ENCODE data around the gene FAM8A1.

FAM8A1 gene

DNA sequence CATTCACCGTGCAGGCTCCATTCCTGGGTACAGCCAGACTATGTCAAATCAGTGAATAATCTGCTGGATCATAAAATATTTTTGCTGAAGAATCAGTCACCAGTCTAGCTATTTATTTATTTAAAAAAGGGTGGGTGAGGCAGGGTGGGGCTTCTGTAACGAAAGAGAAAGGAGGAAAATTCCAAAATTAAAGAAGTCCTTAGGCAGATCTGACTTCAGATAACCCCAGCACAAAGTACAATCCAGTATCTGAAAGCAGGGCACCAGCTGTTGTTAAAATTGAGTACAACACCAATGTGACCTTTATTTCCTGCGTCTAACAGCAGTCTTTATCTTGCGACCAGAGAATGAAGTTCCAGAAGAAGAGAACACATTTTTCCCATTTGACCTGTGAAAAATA, 15.7 kb downstream of the FAM8A1 start:
- no peak for TF ChIP-seq JUND (IDR thresholded peaks at IDR 0.05; ENCODE audit: low read depth)
- in situ Hi-C loops (cut with HindIII; ENCODE audit: low pct_unique_long_range_greater_than_20kb, low sequenced_read_pairs), result no loop called here
- no peak for DNase-seq (ENCODE audit: low read depth in 1 of 2, low spot score in 1 of 2)

DNA sequence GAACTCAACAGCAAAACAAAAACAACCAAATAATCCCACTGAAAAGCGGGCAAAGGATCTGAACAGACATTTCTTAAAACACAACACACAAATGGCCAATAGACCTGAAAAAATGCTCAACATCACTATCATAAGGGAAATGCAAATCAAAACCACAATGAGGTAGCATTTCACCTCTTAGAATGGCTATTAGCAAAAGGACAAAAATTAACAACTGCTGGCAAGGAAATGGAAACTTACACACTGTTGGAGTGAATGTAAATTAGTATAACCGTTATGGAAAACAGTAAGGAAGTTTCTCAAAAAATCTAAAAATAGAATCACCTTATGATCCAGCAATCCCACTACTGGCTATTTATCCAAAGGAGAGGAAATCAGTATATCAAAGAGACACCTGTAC, 20.9 kb downstream of the FAM8A1 start:
- DNase-seq (ENCODE audit: low read depth in 1 of 2, low spot score in 1 of 2), result no peak
- no peak for TF ChIP-seq JUND (IDR thresholded peaks at IDR 0.05; ENCODE audit: low read depth)
- in situ Hi-C loops (cut with HindIII; ENCODE audit: low pct_unique_long_range_greater_than_20kb, low sequenced_read_pairs), result no loop called here

DNA sequence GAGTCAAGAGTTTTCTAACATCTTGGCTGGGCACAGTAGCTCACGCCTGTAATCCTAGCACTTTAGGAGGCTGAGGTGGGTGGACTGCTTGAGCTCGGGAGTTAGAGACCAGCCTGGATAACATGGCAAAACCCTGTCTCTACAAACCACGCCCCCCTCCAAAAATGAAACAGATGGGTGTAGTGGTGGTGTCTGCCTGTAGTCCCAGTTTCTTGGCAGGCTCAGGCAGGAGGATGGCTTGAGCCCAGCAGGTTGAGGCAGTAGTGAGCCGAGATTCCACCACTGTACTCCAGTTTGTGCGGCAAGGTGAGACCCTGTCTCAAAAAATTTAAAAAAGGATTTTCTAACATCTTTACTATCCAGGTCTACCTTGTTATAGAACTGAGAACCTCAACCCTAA, 22.0 kb downstream of the FAM8A1 start:
- no peak for DNase-seq (ENCODE audit: low read depth in 1 of 2, low spot score in 1 of 2)

DNA sequence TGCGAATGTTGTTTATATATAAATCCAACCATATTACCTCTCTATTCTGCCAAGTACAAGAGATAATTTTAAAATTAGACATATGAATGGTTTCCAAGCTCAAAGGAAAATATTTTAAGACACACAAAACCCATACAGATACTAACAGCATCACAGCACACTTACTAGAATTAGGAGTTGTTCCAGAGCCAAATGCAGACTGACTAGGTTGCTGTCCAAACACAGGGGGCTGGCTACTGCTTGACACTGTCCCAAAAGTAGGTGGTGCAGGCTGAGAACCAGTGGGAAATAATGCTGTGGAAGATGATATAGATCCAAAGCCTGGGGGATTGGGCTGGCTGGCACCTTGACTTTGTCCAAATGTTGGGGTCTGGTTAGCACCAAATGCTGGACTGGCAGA, 24.3 kb downstream of the FAM8A1 start:
- no peak for DNase-seq (ENCODE audit: low read depth in 1 of 2, low spot score in 1 of 2)
- no peak for TF ChIP-seq JUND (IDR thresholded peaks at IDR 0.05; ENCODE audit: low read depth)
- in situ Hi-C loops (cut with HindIII; ENCODE audit: low pct_unique_long_range_greater_than_20kb, low sequenced_read_pairs), result no loop called here

More for the DNA sequence above, 22.0 kb downstream of the FAM8A1 start:
- TF ChIP-seq JUND (IDR thresholded peaks at IDR 0.05; ENCODE audit: low read depth), result no peak
- in situ Hi-C loops (cut with HindIII; ENCODE audit: low pct_unique_long_range_greater_than_20kb, low sequenced_read_pairs), result no loop called here

DNA sequence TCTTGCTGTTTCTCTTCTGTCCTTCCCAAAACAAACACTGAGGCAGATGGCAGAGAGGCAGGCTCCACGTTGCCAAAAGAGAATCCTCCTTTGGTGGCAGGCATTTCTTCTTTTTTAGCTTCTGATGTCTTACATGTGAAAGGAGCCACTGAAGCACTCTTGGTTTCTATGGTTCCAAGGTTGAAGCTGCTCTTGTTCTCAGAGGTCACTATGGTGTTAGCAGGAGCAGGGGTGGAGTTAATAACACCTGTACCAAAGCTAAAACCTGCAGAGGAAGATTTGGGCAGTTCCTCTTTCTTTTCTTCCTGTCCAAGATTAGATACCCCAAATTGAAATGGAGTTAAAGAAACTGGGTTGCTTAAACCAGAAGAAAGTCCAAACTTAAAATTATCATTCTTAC, 28.8 kb downstream of the FAM8A1 start:
- no peak for DNase-seq (ENCODE audit: low read depth in 1 of 2, low spot score in 1 of 2)
- TF ChIP-seq JUND (IDR thresholded peaks at IDR 0.05; ENCODE audit: low read depth), result no peak
- in situ Hi-C loops (cut with HindIII; ENCODE audit: low pct_unique_long_range_greater_than_20kb, low sequenced_read_pairs), result no loop called here

DNA sequence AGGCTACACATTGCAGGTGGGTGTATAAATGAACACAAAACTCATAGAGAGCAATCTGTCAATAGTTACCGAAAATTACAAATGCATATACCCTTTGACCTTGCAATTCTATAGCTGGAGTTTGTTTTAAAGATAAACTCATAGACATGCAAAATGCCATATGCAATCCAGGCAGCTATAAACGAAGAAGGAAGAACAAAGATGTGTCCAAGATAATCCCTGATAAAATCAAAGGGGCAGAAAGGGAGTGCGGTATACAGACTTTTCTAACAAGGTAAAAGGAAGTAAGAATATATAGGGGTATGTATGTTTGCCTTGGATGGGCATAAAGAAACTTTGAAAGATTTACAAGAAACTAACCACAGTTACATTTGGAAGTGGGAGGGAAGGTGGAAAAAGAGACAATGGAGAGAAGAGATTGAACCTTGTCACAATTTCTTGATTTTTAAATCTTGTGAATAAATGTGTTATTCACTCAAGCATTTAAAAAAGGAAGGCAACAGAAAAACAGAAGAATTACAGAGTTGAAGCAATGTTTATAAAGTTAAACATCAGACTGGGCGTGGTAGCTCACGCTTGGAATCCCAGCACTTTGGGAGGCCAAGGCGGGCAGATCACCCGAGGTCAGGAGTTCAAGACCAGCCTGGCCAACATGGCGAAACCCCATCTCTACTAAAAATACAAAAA, 29.9 kb downstream of the FAM8A1 start:
- no peak for TF ChIP-seq JUND (IDR thresholded peaks at IDR 0.05; ENCODE audit: low read depth)
- no peak for DNase-seq (ENCODE audit: low read depth in 1 of 2, low spot score in 1 of 2)
- in situ Hi-C loops (cut with HindIII; ENCODE audit: low pct_unique_long_range_greater_than_20kb, low sequenced_read_pairs), result no loop called here

DNA sequence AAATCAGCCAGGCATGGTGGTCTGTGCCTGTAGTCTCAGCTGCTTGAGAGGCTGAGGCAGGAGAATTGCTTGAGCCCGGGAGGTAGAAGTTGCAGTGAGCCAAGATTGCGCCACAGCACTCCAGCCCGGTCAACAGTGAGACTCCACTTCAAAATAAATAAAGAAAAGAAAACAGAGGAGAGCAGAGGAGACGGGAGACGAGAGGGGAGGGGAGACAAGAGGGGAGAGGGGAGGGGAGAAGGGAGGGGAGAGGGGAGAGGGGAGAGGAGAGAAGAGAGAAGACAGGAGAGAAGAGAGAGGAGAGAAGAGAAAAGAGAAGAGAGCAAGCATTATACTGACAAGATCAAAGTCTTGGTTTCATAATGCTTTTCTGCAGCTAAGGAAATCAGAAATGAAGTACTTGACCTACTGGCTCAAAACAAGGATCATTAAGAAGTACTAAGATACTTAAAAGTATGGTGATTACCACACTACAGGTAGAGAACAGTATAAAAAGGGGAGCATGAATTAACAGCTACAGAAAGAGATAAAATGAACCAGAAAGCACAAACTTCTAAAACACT, 30.5 kb downstream of the FAM8A1 start:
- in situ Hi-C loops (cut with HindIII; ENCODE audit: low pct_unique_long_range_greater_than_20kb, low sequenced_read_pairs), result no loop called here
- no peak for DNase-seq (ENCODE audit: low read depth in 1 of 2, low spot score in 1 of 2)
- TF ChIP-seq JUND (IDR thresholded peaks at IDR 0.05; ENCODE audit: low read depth), result no peak

DNA sequence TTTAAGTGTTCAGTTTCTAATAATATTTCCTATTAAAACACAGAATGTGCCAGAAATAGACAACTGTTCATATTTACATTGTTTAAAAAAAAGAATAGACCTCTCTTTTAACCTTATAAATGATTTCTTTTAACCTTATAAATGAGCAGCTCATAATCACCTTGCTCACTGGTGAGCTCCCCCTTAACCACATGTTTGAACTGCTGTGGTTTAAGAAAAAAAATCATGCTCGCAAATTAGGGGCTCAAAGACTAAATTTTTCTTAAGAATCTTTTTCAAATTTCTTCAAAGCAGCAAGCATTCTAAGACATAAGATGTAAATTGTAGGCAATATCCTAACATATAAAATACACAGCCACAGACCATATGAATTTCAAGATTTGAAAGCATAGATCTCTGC, 32.8 kb downstream of the FAM8A1 start:
- DNase-seq (ENCODE audit: low read depth in 1 of 2, low spot score in 1 of 2), result no peak
- TF ChIP-seq JUND (IDR thresholded peaks at IDR 0.05; ENCODE audit: low read depth), result no peak
- in situ Hi-C loops (cut with HindIII; ENCODE audit: low pct_unique_long_range_greater_than_20kb, low sequenced_read_pairs), result no loop called here

DNA sequence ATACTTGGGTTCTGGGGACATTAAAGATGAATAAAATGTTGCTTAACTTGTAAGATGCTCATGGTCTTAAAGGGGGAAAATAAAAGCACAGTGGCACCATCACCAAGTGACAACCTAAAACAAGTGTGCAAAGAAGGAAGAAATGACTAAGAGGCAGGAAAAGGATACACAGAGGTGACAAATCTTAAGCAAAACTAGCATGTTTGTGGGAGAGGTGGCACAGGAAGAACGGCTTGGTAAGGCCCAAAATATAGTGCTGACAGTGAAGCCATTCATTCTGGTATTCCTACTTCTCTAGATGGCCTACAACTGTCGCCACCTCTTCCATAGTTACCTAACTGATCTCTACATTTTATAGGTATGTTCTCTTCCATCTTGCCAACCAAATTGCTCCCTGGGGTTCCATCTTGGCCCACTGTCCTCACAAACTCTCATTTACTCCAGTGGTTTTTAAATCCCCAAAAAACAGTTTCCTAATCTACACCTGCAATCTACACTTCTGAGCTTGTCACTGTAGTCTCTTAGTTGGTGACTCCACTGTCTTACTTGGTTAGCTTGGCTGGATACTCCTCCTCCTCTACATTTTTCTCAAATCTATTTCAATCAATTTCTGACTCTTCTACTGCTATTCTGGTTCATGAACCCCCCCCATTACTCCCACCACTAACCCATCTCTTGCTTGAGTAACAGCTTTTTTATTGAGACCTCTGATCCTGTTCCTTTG, 33.5 kb downstream of the FAM8A1 start:
- no peak for TF ChIP-seq JUND (IDR thresholded peaks at IDR 0.05; ENCODE audit: low read depth)
- no peak for DNase-seq (ENCODE audit: low read depth in 1 of 2, low spot score in 1 of 2)
- in situ Hi-C loops (cut with HindIII; ENCODE audit: low pct_unique_long_range_greater_than_20kb, low sequenced_read_pairs), result no loop called here

DNA sequence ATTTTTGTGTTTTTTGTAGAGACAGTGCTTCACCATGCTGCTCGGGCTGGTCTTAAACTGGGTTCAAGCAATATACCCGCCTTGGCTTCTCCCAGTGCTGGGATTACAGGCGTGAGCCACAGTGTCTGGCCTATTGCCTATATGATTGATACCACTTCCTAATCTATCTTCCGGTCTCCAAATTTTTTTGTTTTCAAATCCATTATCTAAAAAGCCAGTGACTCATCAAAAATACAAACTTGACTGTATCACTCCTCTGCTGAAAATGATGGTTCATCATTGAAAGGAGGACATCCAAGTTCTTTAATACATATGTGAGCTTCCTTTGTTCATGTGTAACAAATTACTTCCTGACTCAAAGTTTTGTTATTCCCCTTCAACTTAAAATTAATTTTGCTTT, 35.5 kb downstream of the FAM8A1 start:
- in situ Hi-C loops (cut with HindIII; ENCODE audit: low pct_unique_long_range_greater_than_20kb, low sequenced_read_pairs), result no loop called here
- TF ChIP-seq JUND (IDR thresholded peaks at IDR 0.05; ENCODE audit: low read depth), result no peak
- DNase-seq (ENCODE audit: low read depth in 1 of 2, low spot score in 1 of 2), result no peak

DNA sequence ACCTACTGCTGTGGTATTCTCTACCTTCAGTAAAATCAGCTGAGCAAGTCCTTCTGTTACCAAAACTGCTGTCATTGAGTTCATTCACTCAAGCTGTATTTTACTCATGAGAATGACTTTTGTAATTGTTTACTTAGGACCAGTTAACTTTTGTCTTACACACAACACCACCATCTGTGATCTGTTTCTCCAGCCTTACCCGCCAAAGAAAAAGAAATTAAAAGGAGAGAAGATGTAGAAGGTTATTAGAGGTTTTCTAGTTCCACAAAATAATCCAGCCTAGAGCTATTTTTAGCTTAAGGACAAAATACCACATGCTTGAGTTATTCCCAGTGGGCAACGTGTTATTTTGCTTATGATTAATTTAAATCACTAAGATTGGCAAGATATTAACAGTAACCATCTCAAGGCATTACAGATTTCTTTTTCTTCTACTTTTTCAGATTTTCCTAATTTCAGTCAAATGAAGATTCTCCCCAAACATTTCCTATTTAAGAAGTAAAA, 38.2 kb downstream of the FAM8A1 start:
- no peak for DNase-seq (ENCODE audit: low read depth in 1 of 2, low spot score in 1 of 2)
- no peak for TF ChIP-seq JUND (IDR thresholded peaks at IDR 0.05; ENCODE audit: low read depth)
- in situ Hi-C loops (cut with HindIII; ENCODE audit: low pct_unique_long_range_greater_than_20kb, low sequenced_read_pairs), result no loop called here

DNA sequence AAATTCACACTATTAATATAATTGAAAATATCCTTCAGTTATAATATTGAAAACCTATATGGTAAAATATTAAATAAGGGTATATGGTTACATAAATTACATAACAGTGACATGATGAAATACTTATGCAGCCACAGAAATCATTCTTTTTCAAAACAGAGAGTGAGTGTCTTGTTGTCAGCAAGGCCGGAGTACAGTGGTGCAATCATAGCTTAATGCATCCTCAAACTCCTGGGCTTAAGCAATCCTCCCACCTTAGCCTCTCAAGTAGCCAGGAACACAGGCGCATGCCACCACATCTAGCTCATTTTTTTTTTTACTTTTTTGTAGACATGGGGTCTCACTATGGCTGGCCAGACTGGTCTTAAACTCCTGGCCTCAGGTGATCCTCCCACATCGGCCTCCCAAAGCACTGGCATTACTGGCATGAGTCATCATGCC, 40.4 kb downstream of the FAM8A1 start:
- no peak for DNase-seq (ENCODE audit: low read depth in 1 of 2, low spot score in 1 of 2)
- TF ChIP-seq JUND (IDR thresholded peaks at IDR 0.05; ENCODE audit: low read depth), result no peak
- in situ Hi-C loops (cut with HindIII; ENCODE audit: low pct_unique_long_range_greater_than_20kb, low sequenced_read_pairs), result no loop called here

DNA sequence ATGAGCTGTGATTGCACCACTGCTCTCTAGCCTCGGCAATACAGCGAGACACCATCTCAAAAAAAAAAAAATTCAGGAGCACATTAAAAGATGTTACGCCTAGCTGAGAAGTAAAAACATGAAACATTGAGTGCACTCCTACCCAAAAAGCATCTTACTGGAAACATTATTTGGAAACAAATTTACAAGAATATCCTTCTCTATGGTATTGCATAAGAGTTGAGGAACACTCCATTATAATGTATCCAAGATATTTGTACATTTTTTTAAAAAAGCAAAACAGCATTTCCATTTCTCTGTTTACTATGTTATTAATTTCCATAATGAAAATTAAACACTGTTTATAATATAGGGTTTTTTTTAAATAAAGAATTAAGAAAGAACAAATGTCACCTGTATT, 48.6 kb downstream of the FAM8A1 start:
- no peak for TF ChIP-seq JUND (IDR thresholded peaks at IDR 0.05; ENCODE audit: low read depth)
- DNase-seq (ENCODE audit: low read depth in 1 of 2, low spot score in 1 of 2), result no peak
- in situ Hi-C loops (cut with HindIII; ENCODE audit: low pct_unique_long_range_greater_than_20kb, low sequenced_read_pairs), result no loop called here
